ENCODE results near the gene NOC2L. TPM values are rescaled to one million over a fixed set of nuclear protein-coding genes. Genes with fewer than 3 reads are reported as not detected.

Gene NOC2L
- total RNA-seq, 1 donor from 2014 or later: 42.5 TPM

DNA sequence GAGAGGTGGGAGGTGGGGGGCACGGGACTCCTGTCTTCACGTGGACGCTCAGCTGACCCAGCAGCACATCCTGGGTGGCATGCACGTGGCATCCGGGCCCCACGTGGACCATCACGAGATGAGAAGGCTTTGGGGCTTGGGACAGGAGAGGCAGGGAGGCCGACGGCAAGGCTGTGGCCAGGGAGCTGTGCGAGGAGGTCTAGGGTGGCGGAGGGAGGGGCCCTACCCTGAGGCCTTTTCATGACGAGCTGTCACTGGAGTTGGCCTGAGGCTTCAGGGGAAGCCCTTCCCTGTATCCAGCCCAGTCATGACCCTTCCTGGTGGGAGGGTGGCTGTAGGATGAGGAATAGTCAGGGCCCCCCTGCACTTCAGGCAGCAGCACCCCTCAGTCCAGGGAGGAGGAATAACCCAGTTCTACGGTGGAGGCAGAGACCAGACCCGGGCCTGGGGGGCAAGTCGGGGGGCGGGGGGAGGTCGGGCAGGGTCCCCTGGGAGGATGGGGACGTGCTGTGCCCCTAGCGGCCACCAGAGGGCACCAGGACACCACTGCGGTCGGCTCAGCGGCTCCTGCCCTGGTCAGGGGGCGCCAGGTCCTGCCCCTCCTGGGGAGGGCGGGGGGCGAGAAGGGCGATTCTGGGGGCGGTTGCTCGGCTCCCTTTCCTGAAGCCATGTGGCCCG, 24.9 kb upstream of the NOC2L start:
- no peaks in the 10 kb centered on the region for H3K27me3 ChIP-seq
- no peaks in the 10 kb centered on the region for H3K36me3 ChIP-seq
- H3K4me1 ChIP-seq: no peaks in the 10 kb centered on the region
- no peaks in the 10 kb centered on the region for H3K9me3 ChIP-seq
- intact Hi-C loops (cut with DNase I): loop anchor here (5.0 kb wide), 1 partner anchor 73 kb away; no protein-coding TSS in a partner anchor
- TF ChIP-seq POLR2AphosphoS5 (IDR thresholded peaks at IDR 0.05; ENCODE audit: insufficient read depth in 1 of 2, low read depth in 1 of 2) (no peak), CTCF (IDR thresholded peaks at IDR 0.05) (peak; percentile 39 to 98 (median 49)), POLR2A (IDR thresholded peaks at IDR 0.05) (no peak)
- no peak for DNase-seq (ENCODE audit: extremely low spot score in 2 of 2)
- peak overlapping the region in 1 of 2 donors; percentile 16 for H3K4me3 ChIP-seq
- no peak overlapping the region for H3K27ac ChIP-seq

GRCh38 chr1:982765-983436, 23.8 kb upstream of the NOC2L start:
- H3K27me3 ChIP-seq: no peaks in the 10 kb centered on the region
- no peaks in the 10 kb centered on the region for H3K4me1 ChIP-seq
- H3K4me3 ChIP-seq: no peak overlapping the region
- H3K36me3 ChIP-seq: no peaks in the 10 kb centered on the region
- no peak for TF ChIP-seq POLR2AphosphoS5 (IDR thresholded peaks at IDR 0.05; ENCODE audit: insufficient read depth in 1 of 2, low read depth in 1 of 2)
- TF ChIP-seq CTCF (IDR thresholded peaks at IDR 0.05): no peak
- no peak for TF ChIP-seq POLR2A (IDR thresholded peaks at IDR 0.05)
- H3K27ac ChIP-seq: no peak overlapping the region
- intact Hi-C loops (cut with DNase I): loop anchor here (5.0 kb wide), 1 partner anchor 74 kb away; no protein-coding TSS in a partner anchor
- no peaks in the 10 kb centered on the region for H3K9me3 ChIP-seq
- no peak for DNase-seq (ENCODE audit: extremely low spot score in 2 of 2)

GRCh38 chr1:981955-982558, 23.0 kb upstream of the NOC2L start, which contains the start of gene PERM1:
PERM1 (minus strand) TSS chr1:982093; CDS start chr1:981029, 1,064 bp downstream.
- TF ChIP-seq POLR2AphosphoS5 (IDR thresholded peaks at IDR 0.05; ENCODE audit: insufficient read depth in 1 of 2, low read depth in 1 of 2): no peak
- TF ChIP-seq POLR2A (IDR thresholded peaks at IDR 0.05): no peak
- no peak for TF ChIP-seq CTCF (IDR thresholded peaks at IDR 0.05)

DNA sequence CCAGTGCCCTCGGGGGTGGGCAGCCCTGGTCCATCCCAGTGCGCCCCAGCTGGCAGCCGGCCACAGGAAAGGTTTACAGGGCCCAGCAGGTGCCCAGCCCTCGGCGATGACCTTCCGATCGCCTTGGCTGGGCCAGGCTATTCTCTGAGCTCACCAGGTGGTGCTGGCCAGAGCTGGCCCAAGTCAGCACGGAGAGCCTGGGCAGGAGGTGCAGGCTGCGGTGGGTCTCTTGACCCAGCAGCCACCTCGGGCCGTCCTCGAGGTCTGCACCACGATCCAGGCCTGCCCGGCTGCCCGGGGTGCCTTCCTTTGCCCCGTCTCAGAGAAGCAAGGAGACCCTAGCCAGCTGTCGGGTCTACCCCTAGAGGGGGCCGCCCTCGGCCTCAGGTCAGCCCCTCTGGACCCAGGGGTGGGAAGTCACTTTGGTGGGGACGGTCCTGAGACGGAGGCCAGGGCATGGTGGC, 22.5 kb upstream of the NOC2L start:
- DNase-seq (ENCODE audit: extremely low spot score in 2 of 2): no peak
- no peak for TF ChIP-seq POLR2A (IDR thresholded peaks at IDR 0.05)
- TF ChIP-seq CTCF (IDR thresholded peaks at IDR 0.05): no peak
- Histone ChIP-seq H3K36me3 (no peaks in the 10 kb centered on the region), H3K27me3 (no peaks in the 10 kb centered on the region), H3K4me1 (no peaks in the 10 kb centered on the region), H3K27ac (no peak overlapping the region), H3K9me3 (no peaks in the 10 kb centered on the region), H3K4me3 (no peak overlapping the region)
- intact Hi-C loops (cut with DNase I): loop anchor here (5.0 kb wide), 1 partner anchor 76 kb away; no protein-coding TSS in a partner anchor

More at GRCh38 chr1:981955-982558, 23.0 kb upstream of the NOC2L start, which contains the start of gene PERM1:
- intact Hi-C loops (cut with DNase I): loop anchor here (5.0 kb wide), 1 partner anchor 75 kb away; no protein-coding TSS in a partner anchor
- Histone ChIP-seq H3K36me3 (no peaks in the 10 kb centered on the region), H3K9me3 (no peaks in the 10 kb centered on the region), H3K27ac (no peak within 1 kb of the TSS), H3K27me3 (no peaks in the 10 kb centered on the region), H3K4me1 (no peaks in the 10 kb centered on the region), H3K4me3 (no peak within 1 kb of the TSS)
- no peak for DNase-seq (ENCODE audit: extremely low spot score in 2 of 2)

Data from vagina (tissue), 2 donors.